GM21381 (cell line): ENCODE data around the gene CAPN1.
"Not testable (repeated sequence)": the region's sequence is repeated elsewhere in the genome, so short reads cannot be mapped to it uniquely, and the experiment has no call there.

ENCODE experiments used
- ATAC-seq: cut with Tn5 transposase; IDR thresholded peaks from one replicate; pipeline ENCODE4 v1.9.1; 2021; ENCODE audit warnings: mild to moderate bottlenecking, moderate library complexity; ENCODE audit not compliant: unreplicated experiment

Gene CAPN1

DNA sequence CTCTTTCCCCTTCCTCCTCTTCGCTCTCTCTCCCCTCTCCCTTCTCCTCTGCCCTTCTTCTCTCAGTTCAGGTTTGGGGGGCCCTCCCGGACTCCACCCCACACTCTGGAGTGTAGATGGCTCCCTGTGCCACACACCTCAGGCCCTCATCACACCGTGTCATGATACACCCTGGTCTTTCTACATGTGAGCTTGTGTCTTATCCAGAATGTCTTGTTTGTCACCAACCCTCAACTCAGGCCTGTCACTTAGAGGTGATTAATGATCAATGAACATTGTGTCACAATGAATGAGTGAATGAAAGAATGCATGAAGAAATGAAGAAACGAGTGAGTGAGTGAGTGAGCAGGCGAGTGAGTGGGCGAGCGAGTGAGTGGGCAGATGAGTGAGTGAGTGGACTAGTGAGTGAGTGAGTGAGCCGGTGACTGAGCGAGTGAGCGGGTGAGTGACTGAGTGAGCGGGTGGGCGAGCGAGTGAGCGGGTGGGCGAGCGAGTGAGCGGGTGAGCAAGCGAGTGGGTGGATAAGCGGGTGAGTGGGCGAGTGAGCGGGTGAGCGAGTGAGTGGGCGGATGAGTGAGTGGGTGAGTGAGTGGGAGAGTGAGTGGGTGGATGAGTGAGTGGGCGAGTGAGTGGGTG lies 33.8 kb downstream of the CAPN1 start:
- no peak for ATAC-seq

DNA sequence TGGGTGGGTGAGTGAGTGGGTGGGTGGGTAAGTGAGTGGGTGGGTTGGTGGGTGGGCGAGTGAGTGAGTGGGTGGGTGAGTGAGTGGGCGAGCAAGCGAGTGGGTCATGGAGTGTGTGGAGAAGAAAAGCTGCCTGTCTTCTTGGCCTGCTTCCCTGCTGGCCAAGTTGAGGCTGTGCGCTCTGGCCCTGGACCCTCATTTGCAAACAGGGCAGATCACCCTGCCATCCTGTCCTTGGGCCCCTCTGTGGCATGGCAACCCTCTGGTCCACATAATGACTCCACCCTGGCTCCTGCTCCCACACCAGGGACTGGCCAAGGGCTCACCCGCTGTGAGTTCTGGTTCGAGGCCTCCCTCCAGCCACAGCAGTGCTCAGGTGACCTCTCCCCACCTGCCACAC lies 35.1 kb downstream of the CAPN1 start:
- no peak for ATAC-seq

DNA sequence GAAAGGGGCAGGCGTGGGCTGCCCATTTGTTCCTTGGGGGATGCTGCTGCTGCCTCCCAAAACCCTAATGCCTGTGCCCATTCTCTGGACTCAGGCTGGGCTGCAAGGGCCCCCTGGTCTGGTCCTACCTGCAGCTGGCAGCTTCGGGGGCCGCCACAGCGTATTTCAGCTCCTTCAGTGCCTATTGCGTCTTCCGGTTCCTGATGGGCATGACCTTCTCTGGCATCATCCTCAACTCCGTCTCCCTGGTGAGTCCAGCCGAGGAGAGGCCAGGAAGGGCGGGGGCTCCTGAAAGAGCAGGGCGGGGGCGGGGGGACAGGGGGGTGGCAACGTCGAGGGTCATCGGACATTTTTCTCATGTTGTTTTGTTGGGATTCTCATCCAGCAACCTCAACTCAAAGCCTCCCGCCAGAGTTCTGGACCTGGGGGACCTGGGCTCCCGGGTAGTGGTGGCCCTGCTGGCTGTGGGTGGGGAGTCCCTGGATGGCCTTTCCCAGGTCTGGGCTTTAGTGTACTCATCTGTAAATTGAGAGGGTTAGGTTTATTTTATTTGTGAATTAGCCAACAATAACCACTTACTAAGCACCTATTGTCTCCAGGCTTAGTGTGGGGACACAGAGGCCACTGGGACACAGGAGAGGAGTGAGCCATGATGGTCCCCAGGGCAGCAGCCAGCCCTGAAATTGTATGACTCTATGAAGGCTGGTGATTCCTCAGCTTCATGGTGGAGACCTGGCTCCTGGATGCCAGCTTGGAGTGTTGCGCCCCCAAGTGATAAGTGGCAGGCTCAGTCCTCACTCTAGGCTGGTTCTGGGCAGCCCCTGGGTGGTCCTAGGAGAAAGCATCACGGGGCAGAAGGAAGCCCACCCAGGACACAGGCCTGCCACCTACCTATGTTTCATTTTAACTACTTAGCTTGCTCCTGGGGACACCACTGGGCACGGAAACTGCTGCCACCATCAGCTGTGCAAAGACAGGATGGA lies 36.0 kb downstream of the CAPN1 start:
- ATAC-seq = no peak

DNA sequence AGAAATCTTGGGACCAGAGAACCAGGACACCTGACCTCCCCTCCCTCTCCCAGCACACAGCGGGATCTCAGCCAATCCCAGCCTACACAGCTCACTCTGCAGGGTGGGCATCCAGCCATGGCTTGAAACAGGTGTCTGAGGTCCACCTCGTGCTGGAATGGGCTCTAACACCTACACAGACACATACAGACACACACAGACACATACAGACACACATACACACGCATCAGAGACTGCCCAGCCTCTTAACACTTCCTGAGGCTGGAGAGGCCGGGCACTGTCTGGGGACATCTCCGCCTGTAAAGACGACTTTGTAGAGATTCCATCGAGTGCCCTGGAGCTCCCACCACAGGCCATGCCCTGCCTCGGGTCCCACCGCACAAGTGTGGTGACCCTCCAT lies 36.7 kb downstream of the CAPN1 start:
- ATAC-seq = no peak

DNA sequence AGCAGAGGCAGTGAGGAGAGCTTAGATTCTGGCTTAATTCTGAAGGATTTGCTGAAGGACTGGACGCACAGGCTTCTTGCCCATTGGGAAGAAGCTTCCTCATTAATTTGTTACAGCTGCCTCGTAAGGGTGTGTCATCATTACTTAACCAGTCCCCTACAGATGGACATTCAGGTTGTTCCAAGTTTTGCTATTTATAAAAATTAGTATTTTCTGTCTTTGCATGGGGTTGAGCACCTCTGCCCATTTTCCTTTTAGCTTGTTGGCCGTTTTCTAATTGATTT lies 38.1 kb downstream of the CAPN1 start:
- no peak for ATAC-seq

DNA sequence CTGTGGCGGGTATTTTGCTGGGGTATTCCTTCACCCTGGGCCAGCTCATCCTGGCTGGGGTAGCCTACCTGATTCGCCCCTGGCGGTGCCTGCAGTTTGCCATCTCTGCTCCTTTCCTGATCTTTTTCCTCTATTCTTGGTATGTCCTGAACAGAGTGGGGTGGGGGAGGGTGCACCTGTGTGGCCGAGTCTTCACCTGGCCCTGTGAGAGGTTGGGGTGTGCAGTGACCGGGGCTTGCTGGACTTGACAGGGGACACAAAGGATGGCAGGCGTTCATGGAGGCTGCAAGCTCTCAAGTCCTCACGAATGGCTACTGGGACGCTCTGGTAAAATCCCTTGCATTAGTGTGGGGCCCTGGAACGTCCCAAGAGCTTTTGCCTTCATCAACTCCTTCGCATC lies 39.3 kb downstream of the CAPN1 start:
- no peak for ATAC-seq

DNA sequence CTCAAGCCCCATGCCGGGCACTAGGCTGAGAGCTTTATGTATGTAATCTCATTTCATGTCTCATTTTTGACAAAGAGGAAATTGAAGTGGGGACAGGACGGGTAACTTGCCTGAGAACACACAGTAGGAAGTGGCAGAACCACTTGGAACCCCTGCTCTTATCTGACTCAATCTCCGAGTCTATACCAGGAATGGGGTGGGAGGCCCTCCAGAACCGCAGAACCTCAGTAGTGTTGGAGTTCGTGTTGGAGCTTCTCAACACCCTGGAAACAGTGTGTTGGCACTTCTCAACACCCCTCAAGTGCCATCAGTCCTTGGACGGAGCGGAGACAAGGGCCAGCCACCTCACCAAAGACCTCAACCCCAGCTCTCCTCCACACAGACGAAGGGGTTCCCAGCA lies 41.3 kb downstream of the CAPN1 start:
- ATAC-seq = no peak

DNA sequence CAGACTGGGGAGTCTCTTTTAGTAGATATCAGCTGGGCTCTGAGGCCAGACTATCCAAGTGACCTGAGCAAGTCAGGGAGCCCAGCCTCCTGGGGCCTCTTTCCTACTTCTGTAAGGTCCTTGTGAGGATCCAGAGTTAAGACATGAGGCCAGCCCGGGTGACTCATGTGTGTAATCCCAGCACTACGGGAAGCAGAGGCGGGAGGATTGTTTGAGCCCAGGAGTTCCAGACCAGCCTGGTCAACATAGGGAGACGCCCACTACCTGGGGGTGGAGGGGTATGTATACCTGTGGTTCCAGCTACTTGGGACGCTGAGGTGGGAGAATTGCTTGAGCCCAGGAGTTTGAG lies 43.2 kb downstream of the CAPN1 start:
- no peak for ATAC-seq

DNA sequence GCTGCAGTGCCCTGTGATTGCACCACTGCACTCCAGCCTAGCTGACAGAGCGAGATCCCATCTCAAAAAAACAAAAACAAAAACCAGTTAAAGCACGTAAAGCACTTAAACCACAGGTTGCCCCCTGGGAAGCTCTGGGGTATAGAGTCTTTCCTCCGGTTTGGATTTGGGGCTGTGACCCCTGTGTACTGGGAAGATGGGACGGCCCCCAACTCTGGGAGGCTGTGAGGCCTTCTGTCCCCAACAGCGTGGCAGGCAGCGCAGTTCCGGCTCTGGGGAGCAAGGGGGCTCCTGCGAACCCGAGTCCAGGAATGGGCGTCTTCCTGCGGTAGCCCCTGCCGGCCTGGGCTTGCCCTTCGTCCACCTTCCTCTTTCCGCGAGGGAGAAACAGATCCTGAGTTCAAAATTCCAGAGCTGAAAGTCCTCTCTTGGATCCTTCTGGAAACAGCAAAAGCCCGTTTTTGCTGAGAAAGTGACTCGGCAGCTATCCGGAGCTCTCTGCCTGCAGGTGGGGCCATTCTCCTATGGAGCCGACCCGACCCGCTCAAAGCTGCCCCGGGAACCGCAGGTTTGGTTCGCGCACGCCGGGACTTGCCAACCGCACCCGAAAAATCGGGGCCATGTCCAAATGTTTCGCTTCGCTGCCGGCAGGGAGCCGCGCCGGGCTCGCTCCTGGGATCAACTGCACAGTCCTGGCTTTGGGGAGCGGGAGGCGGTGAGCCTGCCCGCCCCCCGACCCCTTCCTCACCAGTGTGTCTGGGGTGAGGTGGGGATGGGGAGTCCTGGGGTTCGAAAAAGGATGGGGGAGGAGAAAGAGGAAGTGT lies 43.8 kb downstream of the CAPN1 start:
- no peak for ATAC-seq

DNA sequence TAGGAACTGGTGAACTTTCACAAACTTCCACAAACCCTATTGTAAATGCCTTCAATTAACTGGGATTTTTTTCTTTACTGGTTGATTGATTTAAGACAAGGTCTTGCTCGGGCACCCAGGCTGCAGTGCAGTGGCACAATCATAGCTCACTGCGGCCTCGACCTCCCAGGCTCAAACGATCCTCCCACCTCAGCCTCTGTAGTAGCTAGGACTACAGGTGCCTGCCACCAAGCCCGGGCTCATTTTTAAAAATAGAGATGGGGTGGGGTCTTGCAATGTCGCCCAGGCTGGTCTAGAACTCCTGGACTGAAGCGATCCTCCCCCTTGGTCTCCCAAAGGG lies 44.3 kb downstream of the CAPN1 start:
- no peak for ATAC-seq

DNA sequence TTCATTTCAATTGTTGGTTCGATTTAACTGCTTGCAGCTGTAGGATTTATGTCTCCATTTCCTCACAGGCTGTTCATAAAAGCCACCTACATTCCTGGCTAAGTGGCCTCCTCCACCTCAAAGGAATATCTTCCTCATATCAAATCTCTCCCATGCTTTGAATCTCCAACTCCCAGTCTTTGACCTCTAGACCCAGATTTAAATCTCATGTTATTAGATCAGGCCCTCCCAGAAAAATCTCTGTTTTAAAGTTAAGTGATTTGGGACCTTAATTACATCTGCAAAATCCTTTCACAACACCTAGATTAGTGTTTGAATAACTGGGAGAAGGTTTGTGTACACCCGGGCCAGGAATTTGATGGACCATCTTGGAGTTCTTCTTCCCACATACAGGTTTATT lies 46.2 kb downstream of the CAPN1 start:
- ATAC-seq = no peak

DNA sequence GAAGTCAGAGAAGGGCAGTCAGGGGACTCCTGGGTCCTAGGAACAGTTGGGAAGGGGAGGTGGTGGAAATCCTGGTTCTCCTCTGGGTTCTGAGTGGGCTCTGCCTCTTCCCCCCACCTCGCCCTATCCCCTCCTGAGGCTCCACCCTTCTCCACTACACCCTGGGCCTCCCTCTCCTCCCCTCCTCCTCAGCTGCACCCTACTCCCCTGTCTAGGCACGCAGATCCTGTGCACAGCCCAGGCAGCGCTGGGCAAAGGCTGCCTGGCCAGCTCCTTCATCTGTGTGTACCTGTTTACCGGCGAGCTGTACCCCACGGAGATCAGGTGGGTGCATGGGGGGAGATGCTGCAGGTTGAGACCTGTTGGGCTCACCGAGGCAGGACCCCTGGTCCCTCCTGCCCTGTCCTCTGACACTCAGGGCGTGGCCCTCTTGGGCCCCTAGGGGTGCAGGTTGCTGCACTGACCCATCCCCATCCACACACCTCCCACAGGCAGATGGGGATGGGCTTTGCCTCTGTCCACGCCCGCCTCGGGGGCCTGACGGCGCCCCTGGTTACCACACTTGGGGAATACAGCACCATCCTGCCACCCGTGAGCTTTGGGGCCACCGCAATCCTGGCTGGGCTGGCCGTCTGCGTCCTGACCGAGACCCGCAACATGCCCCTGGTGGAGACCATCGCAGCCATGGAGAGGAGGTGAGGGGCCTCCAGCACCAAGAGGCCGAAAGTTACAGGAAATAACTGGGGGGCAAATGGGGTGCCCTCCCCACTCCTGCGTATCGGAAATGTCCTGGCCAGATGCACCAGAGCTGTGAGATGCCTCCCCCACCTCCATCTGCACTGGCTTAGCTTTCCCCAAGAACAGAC lies 54.7 kb downstream of the CAPN1 start:
- no peak for ATAC-seq

DNA sequence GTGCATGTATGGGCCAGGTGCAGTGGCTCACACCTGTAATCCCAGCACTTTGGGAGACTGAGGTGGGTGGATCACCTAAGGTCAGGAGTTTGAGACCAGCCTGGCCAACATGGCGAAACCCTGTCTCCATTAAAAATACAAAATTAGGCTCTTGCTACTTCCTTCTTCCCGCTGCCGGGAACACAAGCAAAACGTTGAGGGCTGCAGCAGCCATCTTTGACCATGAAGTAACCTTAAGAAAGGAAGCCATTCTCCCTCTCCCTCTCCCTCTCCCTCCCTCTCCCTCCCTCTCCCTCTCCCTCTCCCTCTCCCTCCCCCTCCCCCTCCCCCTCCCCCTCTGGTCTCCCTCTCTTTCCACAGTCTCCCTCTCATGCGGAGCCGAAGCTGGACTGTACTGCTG lies 56.6 kb downstream of the CAPN1 start:
- ATAC-seq = not testable (repeated sequence)

DNA sequence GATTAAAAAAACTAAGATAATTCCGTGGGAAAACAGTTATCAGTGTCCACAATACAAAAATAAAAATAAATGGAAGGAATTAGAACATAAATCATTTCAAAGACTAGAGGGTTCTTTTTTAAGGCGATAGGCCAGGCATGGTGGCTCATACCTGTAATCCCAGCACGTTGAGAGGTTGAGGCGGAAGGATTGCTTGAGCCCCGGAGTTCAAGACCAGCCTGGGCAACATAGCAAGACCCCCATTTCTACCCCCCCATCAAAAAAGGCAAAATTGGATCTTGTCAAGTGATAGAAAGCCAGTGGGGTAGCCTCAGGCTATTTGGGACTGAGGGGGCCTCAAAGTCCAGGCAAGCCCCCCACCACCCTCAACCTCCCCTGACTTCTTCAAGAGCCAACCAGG lies 59.4 kb downstream of the CAPN1 start:
- no peak for ATAC-seq

DNA sequence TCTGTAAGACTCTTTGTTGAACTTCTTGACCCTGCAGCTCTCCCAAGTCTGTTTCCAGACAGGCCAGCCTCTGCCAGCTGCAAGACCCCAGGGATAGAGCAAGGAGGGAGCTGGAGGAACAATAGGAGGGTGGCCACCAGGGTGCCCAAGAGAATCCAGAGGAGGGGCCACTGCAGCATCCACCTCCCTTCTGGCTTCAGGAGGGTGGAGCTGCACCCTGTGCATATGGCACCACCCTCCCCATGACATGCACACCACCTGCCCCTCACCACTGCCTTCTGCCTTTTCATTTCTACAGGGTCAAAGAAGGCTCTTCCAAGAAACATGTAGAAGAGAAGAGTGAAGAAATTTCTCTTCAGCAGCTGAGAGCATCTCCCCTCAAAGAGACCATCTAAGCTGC lies 60.0 kb downstream of the CAPN1 start:
- no peak for ATAC-seq

DNA sequence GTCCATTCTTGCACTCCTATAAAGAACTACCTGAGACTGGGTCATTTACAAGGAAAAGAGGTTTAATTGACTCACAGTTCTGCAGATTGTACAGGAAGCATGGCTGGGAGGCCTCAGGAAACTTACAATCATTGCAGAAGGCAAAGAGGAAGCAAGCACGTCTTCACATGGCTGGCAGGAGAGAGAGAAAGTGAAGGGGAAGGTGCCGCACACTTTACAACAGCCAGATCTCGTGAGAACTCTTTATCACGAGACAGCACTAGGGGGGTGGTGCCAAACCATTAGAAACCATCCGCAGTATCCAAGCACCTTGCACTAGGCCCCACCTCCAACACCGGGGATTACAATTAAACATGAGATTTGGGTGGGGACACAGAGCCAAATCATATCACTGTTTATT lies 60.7 kb downstream of the CAPN1 start:
- no peak for ATAC-seq

DNA sequence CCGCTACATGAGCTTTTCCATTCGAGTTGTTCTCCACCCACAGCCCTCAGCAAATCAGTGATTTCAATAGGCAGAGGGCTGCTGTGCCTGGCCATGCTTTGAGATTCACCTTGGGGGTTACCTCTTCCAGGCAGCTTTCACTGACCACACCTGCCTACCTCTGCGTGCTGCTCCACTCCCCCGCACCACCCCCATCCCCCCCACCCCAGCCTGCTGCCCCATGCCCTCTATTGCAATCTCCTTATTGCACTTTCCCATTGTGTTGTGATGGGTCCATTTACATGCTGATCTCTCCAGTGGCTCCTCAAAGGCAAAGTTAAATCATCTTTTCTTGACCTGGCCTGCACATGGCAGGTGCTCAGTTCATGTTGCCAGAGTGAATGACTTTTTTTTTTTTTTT lies 62.1 kb downstream of the CAPN1 start:
- ATAC-seq = no peak

DNA sequence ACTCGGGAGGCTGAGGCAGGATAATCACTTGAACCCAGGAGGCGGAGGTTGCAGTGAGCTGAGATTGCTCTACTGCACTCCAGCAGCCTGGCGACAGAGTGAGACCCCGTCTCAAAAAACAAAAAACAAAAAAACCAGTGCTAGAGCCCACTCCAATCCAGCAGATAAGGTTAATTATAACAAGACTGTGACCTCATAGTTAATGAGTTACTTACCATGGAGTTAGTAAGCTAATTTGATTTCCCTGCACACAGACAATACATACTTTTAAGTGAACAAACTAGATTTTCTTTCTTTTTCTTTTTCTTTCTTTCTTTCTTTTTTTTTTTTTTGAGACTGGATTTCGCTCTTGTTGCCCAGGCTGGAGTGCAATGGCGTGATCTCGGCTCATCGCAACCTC lies 63.3 kb downstream of the CAPN1 start:
- ATAC-seq = not testable (repeated sequence)

DNA sequence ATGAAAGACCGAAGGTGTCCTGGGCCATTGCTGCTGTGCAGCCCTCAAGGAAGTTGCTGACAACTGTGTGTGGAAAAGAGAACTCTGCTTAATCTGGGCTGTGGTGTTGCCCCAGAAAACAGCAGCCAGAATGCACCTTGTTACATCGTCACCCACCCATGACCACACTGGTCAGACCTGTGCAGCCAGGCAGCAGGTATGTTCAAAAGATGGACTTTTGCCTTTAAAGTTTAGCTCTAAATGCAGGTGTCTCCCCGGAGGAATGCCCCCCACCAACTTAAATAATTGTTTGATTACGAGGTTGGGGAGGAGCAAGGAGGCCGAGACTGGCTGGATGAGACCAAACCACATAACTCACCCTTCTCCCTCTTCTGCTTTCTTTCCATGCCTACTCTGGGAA lies 64.8 kb downstream of the CAPN1 start:
- ATAC-seq = no peak

DNA sequence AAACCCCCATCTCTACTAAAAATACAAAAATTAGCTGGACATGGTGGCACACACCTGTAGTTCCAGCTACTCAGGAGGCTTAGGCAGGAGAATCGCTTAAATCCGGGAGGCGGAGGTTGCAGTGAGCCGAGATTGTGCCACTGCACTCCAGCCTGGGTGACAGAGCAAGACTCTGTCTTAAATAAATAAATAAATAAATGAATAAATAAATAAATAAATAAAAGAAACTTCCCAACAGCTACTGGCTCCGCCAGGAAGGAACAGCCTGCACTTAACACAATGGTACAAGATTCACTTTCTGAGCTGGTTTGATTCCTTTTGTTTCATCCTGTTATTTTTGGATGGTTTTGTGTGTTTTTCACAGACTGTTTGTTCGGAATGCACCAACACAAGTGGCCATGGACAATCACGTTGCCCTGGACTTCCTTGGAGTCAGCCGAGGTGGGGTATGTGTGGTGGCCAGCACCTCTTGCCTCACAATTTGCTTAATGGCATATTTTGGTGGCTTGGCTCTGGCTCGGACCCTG lies 66.5 kb downstream of the CAPN1 start:
- not testable (repeated sequence) for ATAC-seq

DNA sequence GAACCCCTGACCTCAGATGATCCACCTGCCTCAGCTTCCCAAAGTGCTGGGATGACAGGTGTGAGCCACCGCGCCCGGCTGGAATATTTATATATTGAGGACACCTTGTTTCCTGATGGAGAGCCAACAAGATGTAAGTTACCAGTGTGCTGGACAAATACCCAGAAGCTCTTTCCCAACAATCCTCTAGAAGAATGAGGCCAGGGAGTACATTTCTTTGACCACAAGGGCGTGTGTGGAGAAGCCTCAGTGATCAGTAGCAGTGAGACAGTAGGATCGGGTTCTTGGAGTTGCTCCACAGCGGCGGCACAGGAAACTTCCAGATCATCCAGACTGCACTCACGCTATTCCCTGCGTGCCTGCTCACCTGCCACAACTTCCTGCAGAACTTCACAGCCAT lies 69.7 kb downstream of the CAPN1 start:
- ATAC-seq = no peak
